GDM1 (cell line): ENCODE data around the gene SLC35F3.

Experiments used
- DNase-seq: peaks from one replicate; lab custom pipeline; 2025; lab: John Stamatoyannopoulos, UW

SLC35F3 gene

DNA sequence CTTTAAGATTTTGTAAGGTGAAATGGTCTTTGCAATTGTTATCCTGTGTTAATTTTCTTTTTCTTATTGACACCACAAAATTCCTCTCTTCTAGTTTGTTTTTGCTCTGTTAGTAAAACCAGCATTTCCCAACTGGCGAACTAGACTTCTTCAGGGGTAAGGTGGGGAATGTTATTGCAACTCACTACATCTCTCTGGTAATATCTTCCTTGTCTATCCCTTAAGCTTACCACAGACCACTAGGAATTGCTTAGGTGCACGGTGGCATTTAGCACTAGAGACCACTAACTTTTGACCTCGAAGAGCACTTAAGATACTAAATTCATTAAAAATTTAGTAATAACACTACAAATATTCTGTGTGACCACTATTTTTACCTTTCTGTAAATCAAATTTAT lies 464.6 kb downstream of the SLC35F3 start:
- DNase-seq: no peak

DNA sequence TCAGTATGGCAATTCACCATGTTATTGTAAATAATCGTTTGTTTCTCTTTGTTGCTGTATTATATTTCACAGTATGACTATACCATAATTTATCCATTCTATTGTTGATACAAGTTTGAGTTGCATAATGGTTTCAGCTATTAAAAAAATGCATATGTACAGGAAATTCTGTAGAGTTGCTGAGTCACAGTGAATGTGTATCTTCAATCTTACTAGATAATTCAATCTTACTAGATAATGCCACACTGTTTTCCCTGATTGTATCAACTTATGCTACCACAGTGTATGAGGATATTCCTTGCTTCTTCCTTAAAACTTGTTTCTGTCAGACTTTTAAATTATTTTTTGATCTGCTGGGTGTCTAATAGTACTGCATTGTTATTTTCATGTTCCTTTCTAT lies 465.3 kb downstream of the SLC35F3 start:
- DNase-seq: no peak

DNA sequence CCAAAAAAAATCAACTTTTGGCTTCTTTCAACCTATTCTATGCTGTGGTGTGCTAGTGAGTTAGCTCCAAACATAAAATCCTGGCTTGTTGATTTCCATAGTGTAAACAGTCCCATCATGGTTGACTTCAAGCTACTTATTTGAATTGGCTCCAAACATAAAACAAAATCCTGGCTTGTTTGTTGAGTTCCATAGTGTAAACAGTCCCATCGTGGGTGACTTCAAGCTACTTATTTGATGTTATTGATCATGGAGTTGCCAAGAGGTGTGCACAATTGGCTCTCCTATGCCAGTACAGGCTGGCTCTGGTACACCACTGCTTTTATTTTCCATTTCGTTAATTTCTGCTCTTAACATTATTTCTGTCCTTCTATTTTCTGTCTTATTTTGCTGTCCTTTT lies 466.9 kb downstream of the SLC35F3 start:
- DNase-seq: no peak

DNA sequence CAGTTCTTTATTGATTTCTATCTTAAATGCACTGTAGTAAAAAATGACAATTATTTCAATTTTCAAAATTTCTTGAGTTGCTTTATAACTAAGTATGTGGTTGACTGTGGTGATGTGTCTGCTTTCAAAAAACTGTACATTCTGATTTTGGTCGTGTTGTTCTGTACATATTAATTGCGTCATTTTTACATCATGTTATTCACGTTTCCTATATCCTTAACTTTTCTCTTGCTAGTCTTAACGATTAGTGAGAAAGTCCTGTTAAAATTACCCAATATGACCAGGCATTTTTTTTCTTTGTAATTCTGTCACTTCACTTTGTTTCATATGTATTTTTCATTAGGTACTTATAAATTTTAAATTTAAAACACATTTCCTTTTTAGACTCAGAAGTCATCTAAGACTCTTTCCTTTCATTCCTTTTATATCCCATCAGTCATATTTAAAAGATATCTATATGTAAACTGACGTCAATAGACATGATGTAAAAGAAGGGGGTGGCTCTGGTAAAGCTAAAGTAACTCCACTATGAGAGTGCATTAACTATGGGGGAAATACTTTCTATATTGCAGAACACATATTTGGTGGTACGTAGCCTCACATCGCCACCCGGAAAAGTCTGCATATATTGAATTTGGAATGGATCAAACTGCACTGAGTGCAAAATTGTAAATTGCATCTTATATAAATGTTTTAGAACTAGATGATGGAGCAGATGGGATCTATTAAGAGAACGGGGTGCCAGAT lies 467.7 kb downstream of the SLC35F3 start:
- no peak for DNase-seq

DNA sequence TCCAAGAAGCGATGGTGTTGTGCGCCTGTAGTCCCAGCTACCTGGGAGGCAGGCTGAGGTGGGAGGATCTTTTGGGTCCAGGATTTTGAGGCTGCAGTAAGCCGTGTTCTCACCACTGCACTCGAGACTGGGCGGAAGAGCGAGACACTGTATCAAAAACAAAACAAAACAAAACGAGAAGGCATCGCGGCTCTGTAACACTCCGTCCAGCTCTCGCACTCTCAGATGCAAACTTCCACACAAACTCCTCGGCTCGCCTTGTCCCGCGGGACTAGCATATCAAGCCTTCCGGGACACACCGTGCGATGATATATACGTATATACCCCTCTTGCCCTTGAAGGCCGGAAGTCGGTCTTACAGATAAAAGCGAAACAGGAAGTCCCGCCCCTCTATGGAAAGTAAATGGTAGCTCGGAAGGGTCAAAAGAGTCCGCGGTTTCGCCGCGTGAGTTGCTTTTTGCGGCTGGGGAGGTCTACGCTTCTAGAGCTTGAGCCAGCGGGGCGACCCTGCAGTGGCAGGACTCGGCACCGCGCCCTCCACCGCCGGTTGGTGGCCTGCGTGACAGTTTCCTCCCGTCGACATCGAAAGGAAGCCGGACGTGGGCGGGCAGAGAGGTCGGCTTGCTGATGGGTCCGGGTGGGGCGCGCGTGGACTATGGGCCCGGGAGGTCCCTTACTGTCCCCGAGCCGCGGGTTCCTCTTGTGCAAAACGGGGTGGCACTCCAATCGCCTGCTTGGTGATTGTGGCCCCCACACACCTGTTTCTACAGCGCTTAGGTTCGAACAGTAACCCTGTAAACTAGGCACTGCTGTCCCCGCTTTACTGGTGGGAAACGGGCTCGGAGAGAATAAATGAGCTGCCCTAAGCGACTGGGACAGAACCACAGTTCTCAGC lies 468.8 kb downstream of the SLC35F3 start, which contains the start of gene COA6:
TSS of gene COA6 (plus strand) at position 393 of the 895 bp plus-strand sequence. CDS start at position 404, 11 bp downstream.
- peak; percentile 95 for DNase-seq

DNA sequence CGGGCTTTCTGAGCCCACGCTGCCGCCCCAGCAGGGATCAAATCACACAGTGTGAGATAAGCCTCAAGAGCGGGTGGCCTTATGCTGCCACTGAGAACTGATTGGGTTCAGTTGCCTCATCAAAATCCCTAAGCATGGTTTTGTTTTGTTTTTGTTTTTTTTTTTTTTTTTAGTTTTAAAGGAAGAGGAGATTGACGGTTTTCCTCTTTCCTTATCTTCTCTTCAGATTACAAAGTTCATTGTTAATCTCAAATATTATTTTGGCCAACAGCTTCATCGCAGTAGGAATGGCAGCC lies 469.4 kb downstream of the SLC35F3 start:
- DNase-seq: no peak
